WTC11 (cell line): ENCODE results near the gene RMC1. TPM values are rescaled to one million over a fixed set of nuclear protein-coding genes. Genes with fewer than 3 reads are reported as not detected.

Experiments
- ATAC-seq: fragments of 200-7000 bp; cut with Tn5 transposase; 2 replicates; pipeline ENCODE4 v1.10.0; 2021; ENCODE audit warnings: mild to moderate bottlenecking, moderate library complexity
- CTCF ChIA-PET: fragments of 300-600 bp; sonication (Branson Sonifier 250); formaldehyde crosslinking; loops from one replicate; lab custom pipeline; 2021; ENCODE audit warnings: antibody characterized with exemption; lab: Charles Lee
- POLR2A ChIA-PET: fragments of 350-600 bp; sonication (Branson Sonifier 250); formaldehyde crosslinking; loops from one replicate; lab custom pipeline; 2021; ENCODE audit warnings: antibody characterized with exemption; lab: Charles Lee
- DNase-seq: peaks from one replicate; pipeline ENCODE4 v3.0.0; 2021; ENCODE audit warnings: low spot score
- H3K27ac Mint-ChIP-seq: 2 replicates; pipeline ENCODE4 v1.8.0; 2021; ENCODE audit warnings: mixed read lengths
- H3K27me3 Mint-ChIP-seq: 2 replicates; pipeline ENCODE4 v1.8.0; 2021; ENCODE audit warnings: low read depth, mild to moderate bottlenecking, moderate library complexity, mixed read lengths
- H3K36me3 Mint-ChIP-seq: 2 replicates; pipeline ENCODE4 v1.8.0; 2021; ENCODE audit warnings: mixed read lengths
- H3K4me1 Mint-ChIP-seq: 2 replicates; pipeline ENCODE4 v1.8.0; 2022; ENCODE audit warnings: mixed read lengths
- H3K4me3 Mint-ChIP-seq: 2 replicates; pipeline ENCODE4 v1.8.0; 2021; ENCODE audit warnings: mild to moderate bottlenecking, moderate library complexity, mixed read lengths
- H3K9me3 Mint-ChIP-seq: 2 replicates; pipeline ENCODE4 v1.8.0; 2021; ENCODE audit warnings: mixed read lengths
- ELF4 ChIP-seq: sonication (generic); formaldehyde crosslinking; IDR thresholded peaks from 2 replicates; pipeline ENCODE4 v1.8.1; 2022; ENCODE audit warnings: low read depth, mild to moderate bottlenecking, moderate library complexity, missing genetic modification reagents
- ETV6 ChIP-seq: sonication (generic); formaldehyde crosslinking; IDR thresholded peaks from 2 replicates; pipeline ENCODE4 v1.8.1; 2022; ENCODE audit warnings: mild to moderate bottlenecking, missing genetic modification reagents
- GABPB1 ChIP-seq: sonication (generic); formaldehyde crosslinking; IDR thresholded peaks from 2 replicates; pipeline ENCODE4 v1.8.1; 2023; ENCODE audit warnings: mild to moderate bottlenecking, missing genetic modification reagents
- JAZF1 ChIP-seq: fragments of 250-450 bp; sonication (Bioruptor Pico); IDR thresholded peaks from 2 replicates; pipeline ENCODE4 v1.9.0; 2021; ENCODE audit warnings: moderate library complexity, mild to moderate bottlenecking, inconsistent platforms
- JUN ChIP-seq: sonication (generic); formaldehyde crosslinking; IDR thresholded peaks from 2 replicates; pipeline ENCODE4 v1.8.0; 2023; ENCODE audit warnings: mild to moderate bottlenecking, missing genetic modification reagents
- SMAD3 ChIP-seq: sonication (generic); formaldehyde crosslinking; IDR thresholded peaks from 2 replicates; pipeline ENCODE4 v1.8.0; 2022; ENCODE audit warnings: missing genetic modification reagents, mild to moderate bottlenecking, borderline replicate concordance
- SMAD4 ChIP-seq: sonication (generic); formaldehyde crosslinking; IDR thresholded peaks from 2 replicates; pipeline ENCODE4 v1.8.0; 2022; ENCODE audit warnings: mild to moderate bottlenecking, missing genetic modification reagents
- SP1 ChIP-seq: sonication (generic); formaldehyde crosslinking; conservative IDR thresholded peaks from 2 replicates; pipeline ENCODE4 v1.8.1; 2022; ENCODE audit warnings: missing genetic modification reagents
- TCF7 ChIP-seq: sonication (generic); formaldehyde crosslinking; IDR thresholded peaks from 2 replicates; pipeline ENCODE4 v1.8.0; 2022; ENCODE audit warnings: mild to moderate bottlenecking, low read depth, missing genetic modification reagents, moderate library complexity
- ZBTB21 ChIP-seq: sonication (generic); formaldehyde crosslinking; IDR thresholded peaks from 2 replicates; pipeline ENCODE4 v1.8.1; 2023; ENCODE audit warnings: mild to moderate bottlenecking, missing genetic modification reagents, borderline replicate concordance
- ZNF121 ChIP-seq: sonication (generic); formaldehyde crosslinking; IDR thresholded peaks from 2 replicates; pipeline ENCODE4 v1.8.0; 2023; ENCODE audit warnings: missing genetic modification reagents
- ZNF396 ChIP-seq: fragments of 250-450 bp; sonication (Bioruptor Pico); IDR thresholded peaks from 2 replicates; pipeline ENCODE4 v1.8.0; 2021; ENCODE audit warnings: mild to moderate bottlenecking, moderate library complexity, borderline replicate concordance
- total RNA-seq: library from RNA; stranded (reverse); gene quantifications from 3 replicates; pipeline ENCODE4 v1.2.3, GENCODE V29; 2021
- TF ChIP-seq, protein P1 (sequence below): sonication (generic); formaldehyde crosslinking; IDR thresholded peaks from 2 replicates; pipeline ENCODE4 v1.8.0; 2022; ENCODE audit warnings: mild to moderate bottlenecking, missing genetic modification reagents
- TF ChIP-seq, protein P2 (sequence below): sonication (generic); formaldehyde crosslinking; IDR thresholded peaks from 2 replicates; pipeline ENCODE4 v1.8.1; 2023; ENCODE audit warnings: mild to moderate bottlenecking, missing genetic modification reagents
- TF ChIP-seq, protein P3 (sequence below): fragments of 250-450 bp; sonication (Bioruptor Pico); IDR thresholded peaks from 2 replicates; pipeline ENCODE4 v1.8.0; 2021; ENCODE audit warnings: mild to moderate bottlenecking
- TF ChIP-seq, protein P4 (sequence below): sonication (generic); formaldehyde crosslinking; IDR thresholded peaks from 2 replicates; pipeline ENCODE4 v1.8.1; 2022; ENCODE audit warnings: missing genetic modification reagents, borderline replicate concordance

Gene RMC1
- total RNA-seq, 1 experiment from 2014 or later = 15.6 TPM

DNA sequence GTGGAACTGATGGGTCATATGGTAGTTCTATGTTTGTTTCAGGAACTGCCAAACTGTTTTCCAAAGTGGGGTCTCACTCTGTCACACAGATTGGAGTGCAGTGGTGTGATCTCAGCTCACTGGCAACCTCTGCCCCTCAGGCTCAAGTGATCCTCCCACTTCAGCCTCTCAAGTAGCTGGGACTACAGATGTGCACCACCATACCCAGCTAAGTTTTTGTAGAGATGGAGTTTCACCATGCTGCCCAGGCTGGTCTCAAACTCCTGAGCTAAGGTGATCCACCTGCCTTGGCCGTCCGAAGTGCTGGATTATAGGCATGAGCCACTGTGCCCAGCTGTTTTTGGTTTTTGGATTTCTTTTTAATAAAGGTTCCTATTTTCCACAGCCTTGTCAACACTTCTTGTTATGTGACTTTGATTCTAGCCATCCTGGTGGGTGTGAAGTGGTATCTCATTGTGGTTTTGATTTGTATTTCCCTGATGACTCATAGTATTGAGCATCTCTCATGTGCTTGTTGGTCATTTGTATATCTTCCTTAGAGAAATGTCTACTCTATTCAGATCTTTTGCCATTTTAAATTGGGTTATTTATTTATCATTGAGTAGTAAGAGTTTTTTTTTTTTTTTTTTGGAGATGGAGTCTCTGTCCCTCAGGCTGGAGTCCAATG lies 60.2 kb downstream of the RMC1 start (continued):
- TF ChIP-seq, protein P1, sequence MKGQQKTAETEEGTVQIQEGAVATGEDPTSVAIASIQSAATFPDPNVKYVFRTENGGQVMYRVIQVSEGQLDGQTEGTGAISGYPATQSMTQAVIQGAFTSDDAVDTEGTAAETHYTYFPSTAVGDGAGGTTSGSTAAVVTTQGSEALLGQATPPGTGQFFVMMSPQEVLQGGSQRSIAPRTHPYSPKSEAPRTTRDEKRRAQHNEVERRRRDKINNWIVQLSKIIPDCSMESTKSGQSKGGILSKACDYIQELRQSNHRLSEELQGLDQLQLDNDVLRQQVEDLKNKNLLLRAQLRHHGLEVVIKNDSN (CRISPR knock-in tag) = no peak
- TF ChIP-seq TCF7 (CRISPR knock-in tag) = no peak

DNA sequence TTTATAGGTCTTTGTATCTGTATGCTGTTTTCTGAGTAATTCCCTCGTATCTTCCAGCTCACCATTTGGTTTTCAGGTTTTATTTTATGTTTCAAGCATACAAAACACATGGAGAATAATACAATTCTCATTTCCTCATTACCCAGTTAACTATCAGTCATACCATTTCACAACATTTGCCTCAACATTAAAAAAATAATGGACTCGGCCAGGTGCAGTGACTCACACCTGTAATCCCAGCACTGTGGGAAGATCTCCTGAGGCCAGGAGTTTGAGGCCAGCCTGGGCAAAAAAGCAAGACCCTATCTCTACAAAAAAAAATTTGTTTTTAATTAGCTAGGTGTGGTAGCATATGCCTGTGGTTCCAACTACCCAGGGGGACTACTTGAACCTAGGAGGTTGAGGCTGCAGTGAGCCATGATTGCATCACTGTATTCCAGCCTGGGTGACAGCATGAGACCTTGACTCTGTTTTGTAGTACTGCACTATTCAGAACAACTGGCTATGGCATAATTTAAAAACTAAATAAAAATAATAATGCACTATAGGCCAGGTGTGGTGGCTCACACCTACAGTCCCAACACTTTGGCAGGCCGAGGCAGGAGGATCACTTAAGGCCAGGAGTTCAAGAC lies 62.7 kb downstream of the RMC1 start:
- Mint-ChIP-seq H3K36me3 (peaks cover 61% of the 10 kb centered on the region), H3K4me3 (no peak overlapping the region), H3K9me3 (no peaks in the 10 kb centered on the region), H3K27ac (no peak overlapping the region), H3K4me1 (no peaks in the 10 kb centered on the region), H3K27me3 (no peaks in the 10 kb centered on the region)
- POLR2A ChIA-PET = no interaction called here
- DNase-seq (no peak), ATAC-seq (no peak)
- no peak for TF ChIP-seq GABPB1 (CRISPR knock-in tag)
- no peak for TF ChIP-seq JAZF1
- no peak for TF ChIP-seq SMAD4 (CRISPR knock-in tag)
- CTCF ChIA-PET = no interaction called here

DNA sequence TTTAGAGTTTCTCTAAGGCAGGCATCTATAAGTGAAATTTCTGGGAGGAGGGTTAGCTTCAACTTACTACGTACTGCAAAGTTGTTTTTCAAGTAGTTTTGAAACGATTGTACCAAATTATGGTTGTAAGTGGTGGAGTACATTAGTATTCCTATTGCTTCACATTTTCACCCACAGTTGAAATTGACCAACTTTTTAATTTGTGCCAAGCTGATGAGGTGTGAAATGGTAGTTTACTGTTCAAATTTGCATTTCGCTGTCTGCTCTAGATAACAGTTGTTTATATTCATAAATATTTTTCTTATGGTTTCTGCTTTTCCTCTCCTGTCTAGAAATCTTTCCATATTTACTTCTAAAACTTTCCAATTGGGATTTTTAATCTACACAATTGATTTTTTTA lies 64.4 kb downstream of the RMC1 start:
- Mint-ChIP-seq H3K9me3 (no peaks in the 10 kb centered on the region), H3K4me3 (no peak overlapping the region), H3K27ac (no peak overlapping the region), H3K27me3 (no peaks in the 10 kb centered on the region), H3K4me1 (no peaks in the 10 kb centered on the region), H3K36me3 (peaks cover 54% of the 10 kb centered on the region)
- ChIA-PET CTCF (no interaction called here), POLR2A (no interaction called here)
- no peak for ATAC-seq
- DNase-seq = no peak
- TF ChIP-seq, protein P2, sequence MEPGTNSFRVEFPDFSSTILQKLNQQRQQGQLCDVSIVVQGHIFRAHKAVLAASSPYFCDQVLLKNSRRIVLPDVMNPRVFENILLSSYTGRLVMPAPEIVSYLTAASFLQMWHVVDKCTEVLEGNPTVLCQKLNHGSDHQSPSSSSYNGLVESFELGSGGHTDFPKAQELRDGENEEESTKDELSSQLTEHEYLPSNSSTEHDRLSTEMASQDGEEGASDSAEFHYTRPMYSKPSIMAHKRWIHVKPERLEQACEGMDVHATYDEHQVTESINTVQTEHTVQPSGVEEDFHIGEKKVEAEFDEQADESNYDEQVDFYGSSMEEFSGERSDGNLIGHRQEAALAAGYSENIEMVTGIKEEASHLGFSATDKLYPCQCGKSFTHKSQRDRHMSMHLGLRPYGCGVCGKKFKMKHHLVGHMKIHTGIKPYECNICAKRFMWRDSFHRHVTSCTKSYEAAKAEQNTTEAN = no peak
- TF ChIP-seq SMAD3 (CRISPR knock-in tag) = no peak

DNA sequence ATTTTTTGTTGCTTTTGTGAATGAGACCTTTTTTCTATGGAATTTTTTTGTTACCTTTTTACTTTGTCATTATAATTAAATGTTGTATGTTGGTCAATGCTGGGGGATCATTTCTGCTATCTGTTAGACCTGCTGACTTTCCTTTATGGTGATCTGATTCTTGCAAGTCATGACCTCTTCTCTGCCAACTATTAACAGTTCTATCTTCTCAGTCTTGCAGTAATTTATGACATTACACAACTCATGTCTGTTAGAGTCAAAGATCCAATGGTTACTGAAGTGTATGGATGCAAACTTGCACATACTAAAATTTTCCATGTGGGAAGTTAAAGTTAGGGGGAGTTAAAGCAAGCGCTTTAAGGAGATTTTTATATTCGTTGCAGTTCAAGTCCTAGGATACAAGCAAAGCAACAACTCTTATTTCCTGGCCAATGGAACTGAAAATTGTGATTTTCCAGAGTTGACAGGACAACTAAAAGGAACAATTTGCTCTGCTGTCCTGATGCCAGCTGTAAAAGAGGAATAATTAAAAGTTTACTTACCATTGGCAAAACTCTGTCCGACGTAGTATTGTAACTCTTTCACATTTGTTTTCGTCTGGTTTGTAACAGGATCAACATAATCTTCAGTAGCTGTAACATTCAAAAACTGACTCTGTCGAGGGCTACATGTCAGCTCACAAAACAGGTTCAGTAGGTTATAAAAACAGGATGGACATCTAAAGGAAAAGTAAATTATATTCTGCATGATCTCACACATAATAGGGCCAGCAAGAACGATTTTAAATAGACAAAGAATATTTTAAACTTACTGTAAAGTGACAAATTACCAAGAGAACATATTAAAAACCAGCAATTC lies 65.2 kb downstream of the RMC1 start:
- ChIA-PET POLR2A (no interaction called here), CTCF (no interaction called here)
- Mint-ChIP-seq H3K4me3 (no peak overlapping the region), H3K9me3 (no peaks in the 10 kb centered on the region), H3K27me3 (no peaks in the 10 kb centered on the region), H3K4me1 (no peaks in the 10 kb centered on the region), H3K27ac (no peak overlapping the region), H3K36me3 (peaks cover 54% of the 10 kb centered on the region)
- TF ChIP-seq ETV6 (no peak), ZBTB21 (CRISPR knock-in tag) (no peak), ZNF396 (no peak), ZNF121 (CRISPR knock-in tag) (no peak), JUN (CRISPR knock-in tag) (no peak), ELF4 (CRISPR knock-in tag) (no peak), SP1 (no peak)
- TF ChIP-seq, protein P3, sequence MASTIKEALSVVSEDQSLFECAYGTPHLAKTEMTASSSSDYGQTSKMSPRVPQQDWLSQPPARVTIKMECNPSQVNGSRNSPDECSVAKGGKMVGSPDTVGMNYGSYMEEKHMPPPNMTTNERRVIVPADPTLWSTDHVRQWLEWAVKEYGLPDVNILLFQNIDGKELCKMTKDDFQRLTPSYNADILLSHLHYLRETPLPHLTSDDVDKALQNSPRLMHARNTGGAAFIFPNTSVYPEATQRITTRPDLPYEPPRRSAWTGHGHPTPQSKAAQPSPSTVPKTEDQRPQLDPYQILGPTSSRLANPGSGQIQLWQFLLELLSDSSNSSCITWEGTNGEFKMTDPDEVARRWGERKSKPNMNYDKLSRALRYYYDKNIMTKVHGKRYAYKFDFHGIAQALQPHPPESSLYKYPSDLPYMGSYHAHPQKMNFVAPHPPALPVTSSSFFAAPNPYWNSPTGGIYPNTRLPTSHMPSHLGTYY (CRISPR knock-in tag) = no peak
- TF ChIP-seq, protein P4, sequence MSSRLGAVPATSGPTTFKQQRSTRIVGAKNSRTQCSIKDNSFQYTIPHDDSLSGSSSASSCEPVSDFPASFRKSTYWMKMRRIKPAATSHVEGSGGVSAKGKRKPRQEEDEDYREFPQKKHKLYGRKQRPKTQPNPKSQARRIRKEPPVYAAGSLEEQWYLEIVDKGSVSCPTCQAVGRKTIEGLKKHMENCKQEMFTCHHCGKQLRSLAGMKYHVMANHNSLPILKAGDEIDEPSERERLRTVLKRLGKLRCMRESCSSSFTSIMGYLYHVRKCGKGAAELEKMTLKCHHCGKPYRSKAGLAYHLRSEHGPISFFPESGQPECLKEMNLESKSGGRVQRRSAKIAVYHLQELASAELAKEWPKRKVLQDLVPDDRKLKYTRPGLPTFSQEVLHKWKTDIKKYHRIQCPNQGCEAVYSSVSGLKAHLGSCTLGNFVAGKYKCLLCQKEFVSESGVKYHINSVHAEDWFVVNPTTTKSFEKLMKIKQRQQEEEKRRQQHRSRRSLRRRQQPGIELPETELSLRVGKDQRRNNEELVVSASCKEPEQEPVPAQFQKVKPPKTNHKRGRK (CRISPR knock-in tag) = no peak
- TF ChIP-seq, protein P1 (CRISPR knock-in tag) = no peak
- no peak for DNase-seq
- ATAC-seq = no peak
